Activated effector memory CD4-positive, alpha-beta T cell treated with anti-CD3 and anti-CD28 coated beads, Interleukin-2, amount 50 U/mL, for 16 hours (primary cell): ENCODE results near the gene KDR.

Experiments
- DNase-seq: peaks from one replicate; pipeline ENCODE4 v3.0.0-alpha.2; 2020

The KDR gene

DNA sequence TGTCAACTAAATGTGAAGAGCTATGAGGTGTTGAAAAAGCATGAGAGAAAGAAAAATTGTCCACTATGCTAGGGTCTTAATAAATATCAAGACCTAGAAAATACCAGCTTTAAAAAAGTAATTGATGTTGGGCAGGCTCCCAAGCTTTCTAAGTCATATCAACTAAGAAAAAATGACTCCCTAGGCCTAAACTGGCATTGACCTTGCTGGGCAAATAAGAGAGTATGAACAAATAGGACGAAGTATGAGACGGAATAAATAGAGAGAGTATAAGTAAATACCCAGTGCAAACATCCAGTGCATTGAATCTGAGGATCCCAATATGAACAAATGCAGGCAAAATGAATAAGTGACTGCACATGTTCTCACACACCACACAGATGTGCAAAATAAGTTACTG lies 3.2 kb downstream of the KDR start:
- DNase-seq, result no peak

DNA sequence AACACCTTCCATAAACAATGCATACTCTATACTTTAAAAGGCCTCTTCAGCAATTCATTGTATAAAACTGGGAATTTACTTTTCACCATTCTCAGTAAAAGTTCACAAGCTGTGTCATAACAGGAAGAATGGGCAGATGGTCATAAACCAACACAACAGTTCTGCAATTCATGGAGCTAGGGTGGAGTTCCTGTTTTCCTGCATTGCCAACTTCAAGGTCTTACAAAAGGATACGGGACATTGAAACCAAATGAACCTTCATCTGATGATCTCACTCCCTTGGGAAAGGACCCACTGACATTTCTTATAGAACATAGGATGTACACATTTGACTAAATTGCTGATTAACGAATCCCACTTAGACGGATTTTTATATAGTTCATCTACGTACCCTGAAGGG lies 4.1 kb downstream of the KDR start:
- DNase-seq, result no peak

DNA sequence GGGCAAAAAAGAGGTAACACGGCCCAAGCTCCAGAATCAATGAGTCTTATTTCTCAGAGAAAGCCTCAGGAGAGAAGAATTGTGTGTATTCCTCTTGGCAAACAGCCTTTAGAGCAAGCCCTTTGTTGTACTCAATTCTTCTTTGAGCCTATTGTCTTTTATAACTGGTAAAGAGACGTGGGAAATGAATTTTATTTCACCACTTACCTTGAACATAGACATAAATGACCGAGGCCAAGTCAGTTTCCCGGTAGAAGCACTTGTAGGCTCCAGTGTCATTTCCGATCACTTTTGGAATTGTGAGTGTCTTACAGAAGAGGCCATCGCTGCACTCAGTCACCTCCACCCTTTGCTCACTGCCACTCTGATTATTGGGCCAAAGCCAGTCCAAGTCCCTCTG lies 7.0 kb downstream of the KDR start:
- DNase-seq, result no peak

- no peak for DNase-seq
These were observed 7.9 kb downstream of the KDR start for GRCh38 chr4:55117511-55117910.

DNA sequence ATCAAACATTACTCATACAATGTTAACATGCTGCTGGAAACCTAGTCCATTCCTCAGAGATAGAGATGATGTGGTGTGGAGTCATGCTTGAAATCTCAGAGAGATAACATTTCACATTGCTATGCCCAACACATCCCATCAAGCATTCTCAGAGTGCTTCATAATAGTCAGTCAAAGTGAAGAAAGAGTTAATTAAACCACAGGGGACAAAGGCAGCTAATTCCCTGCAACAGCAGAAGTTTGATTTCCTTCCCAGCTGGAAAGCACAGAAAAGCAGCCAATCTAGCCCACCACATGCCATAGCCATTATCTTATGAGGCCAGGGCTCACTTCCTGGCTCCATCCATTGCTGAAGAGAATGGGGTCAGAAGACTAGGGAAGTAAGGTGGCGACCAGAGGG lies 8.9 kb downstream of the KDR start:
- DNase-seq, result no peak

GRCh38 chr4:55111601-55112000 lies 13.8 kb downstream of the KDR start:
- no peak for DNase-seq

DNA sequence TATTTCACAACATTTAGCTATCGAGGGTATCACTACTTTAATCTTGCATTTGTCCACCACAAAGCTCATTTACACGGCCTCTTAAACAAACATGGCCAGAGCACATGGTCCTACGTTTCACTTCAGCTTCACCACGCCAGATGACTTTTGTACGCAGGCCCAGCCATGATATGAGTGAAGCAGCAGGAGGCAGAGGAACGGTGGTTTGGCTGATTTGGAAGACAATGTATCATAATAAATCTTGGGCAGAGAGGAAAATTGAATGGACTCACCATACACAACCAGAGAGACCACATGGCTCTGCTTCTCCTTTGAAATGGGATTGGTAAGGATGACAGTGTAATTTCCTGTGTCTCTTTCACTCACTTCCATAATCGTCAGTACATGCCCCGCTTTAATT lies 15.3 kb downstream of the KDR start:
- no peak for DNase-seq

DNA sequence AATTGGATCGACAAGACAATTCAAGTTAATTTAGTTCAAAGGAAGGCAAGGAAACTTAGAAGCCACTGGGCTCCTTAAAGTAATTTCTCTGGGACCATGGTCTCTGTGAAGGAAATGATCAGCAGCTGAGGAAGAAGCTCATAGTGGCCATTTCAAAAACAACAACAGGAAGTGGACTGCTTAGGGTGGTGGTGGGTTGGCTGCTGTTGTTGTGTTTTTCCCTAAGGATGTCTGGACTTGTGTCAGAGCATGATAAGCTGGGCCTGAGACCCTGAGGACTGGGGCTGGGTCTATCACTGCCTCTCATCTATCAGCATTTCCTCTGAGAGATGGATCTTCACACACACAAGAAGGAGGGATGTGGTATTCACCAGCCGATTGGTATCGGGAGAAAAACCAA lies 18.3 kb downstream of the KDR start:
- no peak for DNase-seq

- DNase-seq, result no peak
These were observed 22.2 kb downstream of the KDR start for GRCh38 chr4:55103224-55103623.

- no peak for DNase-seq
These were observed 25.6 kb downstream of the KDR start for GRCh38 chr4:55099816-55100215.

DNA sequence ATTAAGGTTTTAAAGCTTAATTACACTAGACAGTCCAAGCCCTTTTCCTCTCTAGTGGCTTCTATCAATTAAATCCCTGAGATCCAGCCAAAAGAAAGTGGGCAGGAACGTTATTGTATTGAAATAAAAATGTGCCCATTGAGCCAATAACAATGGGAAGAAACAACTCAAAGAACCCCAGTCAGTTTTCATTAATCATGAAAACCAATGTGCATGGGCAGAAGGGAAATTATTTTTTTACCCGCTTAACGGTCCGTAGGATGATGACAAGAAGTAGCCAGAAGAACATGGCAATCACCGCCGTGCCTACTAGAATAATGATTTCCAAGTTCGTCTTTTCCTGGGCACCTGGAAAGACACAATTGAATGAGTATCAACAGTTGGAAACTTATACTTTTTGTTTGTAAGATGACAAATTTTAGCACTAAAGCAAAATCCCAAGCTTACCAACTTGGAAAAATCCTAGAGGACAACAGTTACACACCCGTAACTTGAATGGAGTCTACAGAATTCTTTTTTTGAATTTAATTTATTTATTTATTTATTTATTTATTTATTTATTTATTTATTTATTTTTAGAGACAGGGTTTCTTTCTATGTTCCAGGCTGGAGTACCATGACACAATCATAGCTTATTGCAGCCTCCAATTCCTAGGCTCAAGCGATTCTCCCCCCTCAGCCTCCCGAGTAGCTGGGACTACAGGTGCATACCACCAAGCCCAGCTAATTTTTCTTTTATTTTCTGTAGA lies 26.8 kb downstream of the KDR start:
- DNase-seq, result no peak

DNA sequence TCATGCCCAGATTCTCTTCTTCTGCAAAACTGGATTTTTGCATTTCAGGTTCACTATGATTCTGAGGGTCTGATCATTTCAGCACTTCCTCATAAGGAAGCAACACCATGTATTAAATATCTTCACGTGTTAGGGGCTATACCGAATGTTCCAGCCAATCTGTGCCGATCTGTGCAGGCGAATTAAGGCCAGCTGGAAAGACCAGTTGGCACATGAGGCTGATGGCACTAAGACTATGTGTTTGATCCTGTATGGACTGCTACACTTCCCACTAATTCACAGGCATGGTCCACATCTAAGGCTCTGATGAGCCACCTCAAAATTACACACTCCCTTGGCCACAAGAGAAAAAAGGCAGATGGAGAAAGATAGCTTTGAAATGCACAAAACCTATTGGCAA lies 28.8 kb downstream of the KDR start:
- DNase-seq, result no peak

- no peak for DNase-seq
These were observed 29.4 kb downstream of the KDR start for GRCh38 chr4:55096045-55096444.

DNA sequence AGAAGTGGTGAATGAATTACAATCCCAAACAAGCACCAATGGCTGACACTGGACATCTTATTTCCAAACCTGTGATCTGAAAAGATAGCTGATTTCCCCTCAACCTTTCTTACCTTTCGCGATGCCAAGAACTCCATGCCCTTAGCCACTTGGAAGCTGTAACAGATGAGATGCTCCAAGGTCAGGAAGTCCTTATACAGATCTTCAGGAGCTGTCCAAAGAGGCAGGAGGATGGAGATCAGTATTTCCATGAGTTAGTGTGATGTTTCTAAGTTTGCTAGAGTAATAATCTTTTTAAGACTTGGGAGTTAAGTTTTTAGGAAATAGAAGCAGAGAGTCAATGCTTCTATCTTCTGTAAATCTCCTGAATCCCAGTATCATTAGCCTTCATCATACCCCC lies 32.9 kb downstream of the KDR start:
- no peak for DNase-seq

GRCh38 chr4:55089916-55090315 lies 35.5 kb downstream of the KDR start:
- DNase-seq, result no peak

- DNase-seq, result no peak
These were observed 37.5 kb downstream of the KDR start for GRCh38 chr4:55087913-55088260.

- no peak for DNase-seq
These were observed 38.1 kb downstream of the KDR start for GRCh38 chr4:55087009-55087912.

DNA sequence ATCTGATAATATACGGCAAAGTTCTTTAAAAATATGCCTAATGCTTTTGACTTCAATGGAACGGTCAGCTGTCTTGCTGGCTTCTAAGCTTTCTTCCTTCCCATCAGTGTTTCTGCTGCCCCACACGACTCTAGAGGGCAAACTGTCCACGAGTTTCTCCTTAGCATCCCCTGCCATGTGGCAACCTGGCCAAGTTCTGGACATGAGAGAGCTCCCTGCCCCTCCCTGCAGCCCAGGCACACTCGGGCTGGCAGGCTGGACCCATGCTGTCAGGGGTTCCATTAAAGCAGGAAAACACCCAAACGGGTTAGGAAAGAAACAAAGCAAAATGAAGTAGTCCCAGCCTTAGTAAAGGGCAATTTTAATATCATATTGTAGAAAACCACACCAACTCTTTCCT lies 38.8 kb downstream of the KDR start:
- no peak for DNase-seq

DNA sequence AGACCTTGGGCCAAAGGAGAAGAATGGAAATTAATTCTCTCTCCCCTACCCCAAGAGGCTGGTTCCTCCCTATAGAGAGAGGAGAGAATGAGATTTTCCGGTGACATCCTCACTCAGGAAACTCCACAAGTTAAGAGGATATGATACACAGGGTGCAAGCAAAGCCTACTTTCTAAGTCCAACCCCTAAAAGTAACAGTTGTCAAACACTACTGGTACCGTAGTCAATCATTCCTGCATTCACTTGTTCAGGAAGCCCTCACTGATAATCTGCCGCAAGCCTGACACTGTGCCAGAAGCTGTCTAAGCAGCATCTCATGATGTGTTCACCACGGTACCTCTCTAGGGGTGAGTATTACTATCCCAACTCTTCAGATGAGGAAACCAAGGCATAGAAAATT lies 41.7 kb downstream of the KDR start:
- DNase-seq, result no peak

DNA sequence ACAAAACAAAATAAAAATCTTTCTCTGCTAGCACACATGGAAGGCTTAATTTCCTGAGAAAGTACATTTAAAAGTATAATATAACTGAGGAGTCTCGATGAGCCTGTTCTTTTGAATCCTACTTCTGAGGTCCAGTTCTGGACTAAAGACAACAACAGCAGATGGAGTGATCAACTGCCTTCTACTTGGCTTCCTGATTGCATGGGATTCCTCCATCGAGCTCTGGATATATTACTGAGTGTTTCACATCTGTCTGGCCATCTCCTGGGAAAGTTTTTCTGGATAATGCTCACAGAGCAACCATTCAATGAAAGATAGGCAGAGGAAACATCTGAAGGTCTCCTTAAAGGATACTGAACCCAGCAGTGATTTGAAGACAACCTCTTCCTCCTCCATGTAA lies 42.6 kb downstream of the KDR start:
- DNase-seq, result no peak

DNA sequence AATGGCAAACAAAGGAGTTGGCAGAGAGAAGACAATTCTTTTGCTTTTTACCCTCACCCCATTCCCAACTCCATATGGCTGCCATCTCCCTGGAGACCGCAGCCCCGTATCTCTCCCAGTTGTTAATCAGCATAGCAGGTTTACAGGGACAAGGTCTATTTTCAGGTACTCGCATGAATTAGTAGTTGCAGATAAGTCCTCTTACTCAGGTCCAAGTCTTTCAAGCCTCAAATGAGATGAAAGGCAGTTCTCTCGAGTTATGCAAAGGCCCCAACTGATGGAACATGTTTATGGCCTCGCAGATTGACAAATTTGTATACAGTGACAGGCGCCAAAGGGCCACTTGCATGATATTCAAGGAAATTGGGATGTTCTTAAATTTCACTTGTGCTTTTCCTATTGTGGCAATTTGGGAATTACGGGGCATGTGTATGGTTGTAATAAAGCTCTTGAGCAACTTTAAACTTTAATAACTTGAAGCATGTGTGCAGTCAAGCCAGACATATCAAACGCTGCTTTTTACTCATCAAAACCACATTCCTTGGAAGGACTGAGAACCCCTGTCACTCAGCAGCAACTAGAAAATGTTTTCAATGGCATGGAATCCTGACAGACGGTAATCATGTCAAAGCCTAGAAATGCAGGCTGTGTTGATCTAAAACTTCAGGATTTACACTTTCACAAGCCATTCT lies 45.1 kb downstream of the KDR start:
- DNase-seq, result no peak

DNA sequence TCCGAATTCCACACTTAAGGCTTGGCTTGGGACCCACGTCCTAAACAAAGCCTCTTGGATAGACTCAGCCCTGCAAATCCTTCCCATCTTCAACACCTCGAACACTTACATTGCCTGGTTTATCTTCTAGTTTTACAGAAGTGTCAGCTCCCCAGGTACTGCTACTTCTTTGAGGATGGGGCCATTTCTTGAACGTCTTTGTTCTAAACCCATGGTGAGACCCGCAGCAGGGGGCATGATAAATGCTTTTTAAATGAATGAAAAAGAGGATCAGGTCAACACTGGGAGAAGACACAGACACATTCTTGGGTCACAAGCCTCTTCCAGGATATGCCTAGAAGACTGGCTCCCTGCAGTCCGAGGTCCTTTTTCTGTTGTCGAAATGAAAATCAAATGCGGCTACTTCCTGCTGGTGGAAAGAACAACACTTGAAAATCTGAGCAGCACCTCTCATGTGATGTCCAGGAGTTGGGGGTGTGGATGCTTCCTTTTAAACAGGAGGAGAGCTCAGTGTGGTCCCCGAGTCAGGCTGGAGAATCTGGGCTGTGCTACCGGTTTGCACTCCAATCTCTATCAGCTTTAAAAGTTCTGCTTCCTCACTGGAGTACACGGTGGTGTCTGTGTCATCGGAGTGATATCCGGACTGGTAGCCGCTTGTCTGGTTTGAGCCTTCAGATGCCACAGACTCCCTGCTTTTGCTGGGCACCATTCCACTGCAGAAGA lies 45.8 kb downstream of the KDR start:
- no peak for DNase-seq

DNA sequence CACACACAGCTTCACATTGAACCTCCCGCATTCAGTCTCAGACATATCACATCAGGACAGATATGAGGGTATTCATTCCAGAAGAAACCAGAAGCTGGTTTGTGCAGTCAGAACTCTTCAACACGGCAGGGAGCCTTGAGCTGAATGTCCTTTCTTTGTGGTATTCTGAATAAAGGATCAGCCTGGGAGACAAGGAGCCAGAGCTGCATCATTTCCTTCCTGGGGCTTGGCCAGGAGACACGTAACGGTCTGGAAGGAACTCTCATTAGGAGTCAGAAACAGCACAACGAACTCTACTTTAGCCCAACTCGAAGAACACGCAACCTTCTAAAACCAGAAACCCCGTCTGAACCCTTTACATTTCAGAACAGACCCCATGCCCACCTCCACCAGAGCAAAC lies 46.4 kb downstream of the KDR start:
- no peak for DNase-seq
